PC-9 (cell line): Measurements from ENCODE around the gene PAN3. TPM values are rescaled to one million over a fixed set of nuclear protein-coding genes. Genes with fewer than 3 reads are reported as not detected.

ENCODE experiments used
- BruUV-seq: library from RNA; stranded (reverse); fragments of 400-500 nt; replicated peaks from 2 replicates; lab custom pipeline; 2021; lab: Mats Ljungman, UMichigan
- CTCF ChIA-PET: fragments of 300-600 bp; sonication (Branson Sonifier 250); formaldehyde crosslinking; loops from one replicate; lab custom pipeline; 2022; ENCODE audit warnings: antibody characterized with exemption; lab: Charles Lee
- POLR2A ChIA-PET: fragments of 300-600 bp; sonication (Branson Sonifier 250); formaldehyde crosslinking; loops from one replicate; lab custom pipeline; 2022; ENCODE audit warnings: antibody characterized with exemption; ENCODE audit not compliant: unreplicated experiment; lab: Charles Lee
- DNase-seq, 2 experiments: peaks; one replicate each; pipeline versions ENCODE4 v3.0.0 to v3.0.0-alpha.2; 2015 to 2022; ENCODE audit warnings: mixed read lengths in 1 of 2
- H2AFZ ChIP-seq: fragments of 200-600 bp; sonication (generic); 2 replicates; pipeline ENCODE4 v1.8.1; 2017; ENCODE audit warnings: antibody characterized with exemption
- H3F3A ChIP-seq: fragments of 200-600 bp; sonication (generic); 2 replicates; pipeline ENCODE4 v1.8.1; 2017; ENCODE audit warnings: antibody characterized with exemption, mild to moderate bottlenecking, low read depth; ENCODE audit not compliant: insufficient read depth
- H3K27ac ChIP-seq: fragments of 200-600 bp; sonication (generic); 2 replicates; pipeline ENCODE4 v1.6.1; 2016; ENCODE audit warnings: mixed run types
- H3K27me3 ChIP-seq: fragments of 200-600 bp; sonication (generic); 2 replicates; pipeline ENCODE4 v1.6.1; 2016; ENCODE audit warnings: low read depth, mixed run types; ENCODE audit not compliant: insufficient read depth
- H3K36me3 ChIP-seq: fragments of 200-600 bp; sonication (generic); 2 replicates; pipeline ENCODE4 v1.6.1; 2016; ENCODE audit warnings: low read depth, mixed run types
- H3K4me1 ChIP-seq: fragments of 200-600 bp; sonication (generic); replicated peaks from 2 replicates; pipeline ENCODE4 v1.6.1; 2016; ENCODE audit warnings: mixed run types; ENCODE audit not compliant: insufficient read depth
- H3K4me2 ChIP-seq: fragments of 200-600 bp; sonication (generic); 2 replicates; pipeline ENCODE4 v1.6.1; 2017; ENCODE audit warnings: mixed run types
- H3K4me3 ChIP-seq: fragments of 200-600 bp; sonication (generic); 2 replicates; pipeline ENCODE4 v1.6.1; 2016; ENCODE audit warnings: mixed run types
- H3K79me2 ChIP-seq: fragments of 200-600 bp; sonication (generic); 2 replicates; pipeline ENCODE4 v1.6.1; 2017; ENCODE audit warnings: low read depth, mixed run types
- H3K9me2 ChIP-seq: fragments of 200-600 bp; sonication (generic); 2 replicates; pipeline ENCODE4 v1.8.1; 2017; ENCODE audit warnings: mild to moderate bottlenecking; ENCODE audit not compliant: insufficient read depth
- H3K9me3 ChIP-seq: fragments of 200-600 bp; sonication (generic); 2 replicates; pipeline ENCODE4 v1.8.1; 2016; ENCODE audit warnings: low read depth; ENCODE audit not compliant: insufficient read depth
- H4K20me1 ChIP-seq: fragments of 200-600 bp; sonication (generic); 2 replicates; pipeline ENCODE4 v1.8.1; 2017; ENCODE audit not compliant: insufficient read depth
- EZH2 ChIP-seq: fragments of 200-600 bp; sonication (generic); IDR thresholded peaks from 2 replicates; pipeline ENCODE4 v1.8.0; 2017; ENCODE audit warnings: antibody characterized with exemption, low read depth
- intact Hi-C: fragments of 100-400 bp; cut with micrococcal nuclease; formaldehyde crosslinking; loops from one replicate; pipeline ENCODE4 v1.10.0; 2022; ENCODE audit not compliant: unreplicated experiment
- total RNA-seq: library from RNA; stranded (reverse); gene quantifications from 2 replicates; pipeline ENCODE4 v1.2.3, GENCODE V29; 2021
- TF ChIP-seq, protein P1 (sequence below): fragments of 200-600 bp; sonication (generic); conservative IDR thresholded peaks from 2 replicates; pipeline ENCODE4 v1.6.1; 2017; ENCODE audit warnings: mixed run types, antibody characterized with exemption, mild to moderate bottlenecking, moderate library complexity

Gene PAN3
- total RNA-seq, 1 experiment from 2014 or later = 34.6 TPM

GRCh38 chr13:28220166-28220565 is 81.8 kb downstream of the PAN3 start:
- POLR2A ChIA-PET = no interaction called here
- no peaks in the 10 kb centered on the region for H3K27me3 ChIP-seq
- CTCF ChIA-PET = no interaction called here
- intact Hi-C loops = no loop called here
- no peak overlapping the region for H3K27ac ChIP-seq
- H3F3A ChIP-seq = no peaks in the 10 kb centered on the region
- H3K9me2 ChIP-seq = no peaks in the 10 kb centered on the region
- BruUV-seq = no TSS peak
- no peak overlapping the region for H3K4me3 ChIP-seq
- no peak for DNase-seq
- no peaks in the 10 kb centered on the region for H3K9me3 ChIP-seq
- no peaks in the 10 kb centered on the region for H3K4me1 ChIP-seq
- H4K20me1 ChIP-seq = peaks cover 10% of the 10 kb centered on the region
- no peak overlapping the region for H2AFZ ChIP-seq
- H3K79me2 ChIP-seq = no peaks in the 10 kb centered on the region
- TF ChIP-seq, protein P1, sequence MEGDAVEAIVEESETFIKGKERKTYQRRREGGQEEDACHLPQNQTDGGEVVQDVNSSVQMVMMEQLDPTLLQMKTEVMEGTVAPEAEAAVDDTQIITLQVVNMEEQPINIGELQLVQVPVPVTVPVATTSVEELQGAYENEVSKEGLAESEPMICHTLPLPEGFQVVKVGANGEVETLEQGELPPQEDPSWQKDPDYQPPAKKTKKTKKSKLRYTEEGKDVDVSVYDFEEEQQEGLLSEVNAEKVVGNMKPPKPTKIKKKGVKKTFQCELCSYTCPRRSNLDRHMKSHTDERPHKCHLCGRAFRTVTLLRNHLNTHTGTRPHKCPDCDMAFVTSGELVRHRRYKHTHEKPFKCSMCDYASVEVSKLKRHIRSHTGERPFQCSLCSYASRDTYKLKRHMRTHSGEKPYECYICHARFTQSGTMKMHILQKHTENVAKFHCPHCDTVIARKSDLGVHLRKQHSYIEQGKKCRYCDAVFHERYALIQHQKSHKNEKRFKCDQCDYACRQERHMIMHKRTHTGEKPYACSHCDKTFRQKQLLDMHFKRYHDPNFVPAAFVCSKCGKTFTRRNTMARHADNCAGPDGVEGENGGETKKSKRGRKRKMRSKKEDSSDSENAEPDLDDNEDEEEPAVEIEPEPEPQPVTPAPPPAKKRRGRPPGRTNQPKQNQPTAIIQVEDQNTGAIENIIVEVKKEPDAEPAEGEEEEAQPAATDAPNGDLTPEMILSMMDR = no peak
- no peak for TF ChIP-seq EZH2
- H3K4me2 ChIP-seq = no peak overlapping the region
- H3K36me3 ChIP-seq = peaks cover 15% of the 10 kb centered on the region

DNA sequence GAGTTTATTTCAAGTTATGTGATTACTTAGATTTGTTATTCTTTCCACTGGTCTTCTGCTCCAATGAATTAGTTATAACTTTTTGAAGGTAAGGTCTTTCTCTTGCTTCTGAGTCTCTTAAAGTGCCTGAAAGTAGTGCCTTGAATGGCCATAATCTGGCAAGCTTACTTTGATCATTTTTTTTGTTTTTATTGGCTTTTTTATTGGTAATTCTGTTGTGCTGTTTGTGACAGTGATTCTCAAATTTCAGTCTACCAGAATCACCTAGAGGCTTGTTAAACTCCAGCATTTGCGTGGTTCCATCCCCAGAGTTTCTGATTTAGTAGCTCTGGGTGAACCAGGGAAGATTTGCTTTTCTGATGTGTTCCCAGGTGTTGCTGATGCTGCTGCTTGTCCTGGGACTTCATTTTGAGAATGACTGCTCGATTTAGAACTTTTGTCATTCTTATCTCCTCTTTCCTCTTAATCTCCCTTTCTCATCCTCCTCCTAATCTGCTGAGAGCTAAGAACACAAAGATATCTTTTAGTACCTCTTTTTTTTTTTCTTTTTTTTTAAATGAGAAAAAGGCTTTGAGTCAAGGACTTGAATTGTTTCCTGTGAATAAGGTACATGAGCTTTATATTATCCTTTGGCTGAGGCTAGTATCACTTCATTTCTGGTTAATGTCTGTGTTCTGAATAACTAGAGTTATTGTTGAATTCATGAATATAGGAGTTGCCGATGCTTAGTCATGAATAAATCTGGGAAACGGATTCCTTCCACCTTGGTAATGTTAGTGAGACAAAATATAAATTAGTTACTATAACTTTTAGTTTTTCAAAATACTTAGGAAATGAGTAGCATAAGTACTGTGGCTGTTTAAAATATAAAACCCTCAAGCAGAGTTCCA is 91.4 kb downstream of the PAN3 start:
- Histone ChIP-seq H3K9me2 (no peaks in the 10 kb centered on the region), H3F3A (no peaks in the 10 kb centered on the region; the same call in 1 of the 2 replicates), H3K9me3 (no peaks in the 10 kb centered on the region), H3K4me3 (no peak overlapping the region), H2AFZ (no peak overlapping the region), H3K4me1 (no peaks in the 10 kb centered on the region), H3K36me3 (no peaks in the 10 kb centered on the region; the same call in 1 of the 2 replicates), H3K79me2 (no peaks in the 10 kb centered on the region), H3K27ac (no peak overlapping the region), H3K4me2 (no peak overlapping the region), H3K27me3 (no peaks in the 10 kb centered on the region), H4K20me1 (no peaks in the 10 kb centered on the region)
- POLR2A ChIA-PET = no interaction called here
- DNase-seq = no peak
- CTCF ChIA-PET = no interaction called here
- intact Hi-C loops = no loop called here
- TF ChIP-seq, protein P1 = no peak
- no peak for TF ChIP-seq EZH2
- no TSS peak for BruUV-seq

GRCh38 chr13:28231642-28232041 is 93.3 kb downstream of the PAN3 start:
- Histone ChIP-seq H3K27me3 (no peaks in the 10 kb centered on the region), H3K9me2 (no peaks in the 10 kb centered on the region), H3F3A (no peaks in the 10 kb centered on the region; the same call in 1 of the 2 replicates), H3K4me2 (no peak overlapping the region), H3K36me3 (peaks cover 5% of the 10 kb centered on the region; the same call in 1 of the 2 replicates), H3K79me2 (no peaks in the 10 kb centered on the region), H2AFZ (no peak overlapping the region), H3K27ac (no peak overlapping the region), H3K9me3 (no peaks in the 10 kb centered on the region), H3K4me3 (no peak overlapping the region), H3K4me1 (no peaks in the 10 kb centered on the region), H4K20me1 (no peaks in the 10 kb centered on the region)
- TF ChIP-seq, protein P1 = no peak
- no peak for TF ChIP-seq EZH2
- no peak for DNase-seq
- POLR2A ChIA-PET = interaction anchor here (0.6 kb wide), 1 partner anchor 13 kb away, joined by 4 read pairs; no protein-coding TSS in a partner anchor
- CTCF ChIA-PET = no interaction called here
- intact Hi-C loops = no loop called here
- BruUV-seq = no TSS peak
